Suppressor macrophage treated with lipopolysaccharide for 1 hour (primary cell): ENCODE data around the gene CREB3.

Experiments used
- DNase-seq, 3 donors: peaks; one replicate each; pipeline ENCODE4 v3.0.0-alpha.2; 2020 to 2022

CREB3 gene

DNA sequence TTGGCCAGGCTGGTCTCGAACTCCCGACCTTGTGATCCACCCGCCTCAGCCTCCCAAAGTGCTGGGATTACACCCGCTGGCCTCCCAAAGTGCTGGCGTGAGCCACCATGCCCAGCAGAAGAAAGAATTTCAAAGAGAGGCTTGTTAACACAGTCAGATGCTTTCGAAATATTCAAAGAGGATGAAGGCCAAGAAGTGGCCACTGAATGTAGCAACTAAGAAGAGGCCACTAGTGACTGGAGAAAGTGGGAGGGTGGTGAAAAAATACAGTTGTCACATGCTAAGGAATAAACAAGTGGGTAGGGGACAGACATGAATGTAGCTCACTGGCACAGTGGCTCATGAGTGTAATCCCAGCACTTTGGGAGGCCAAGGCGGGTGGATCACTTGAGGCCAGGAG, 29.8 kb upstream of the CREB3 start:
- DNase-seq, result no peak

DNA sequence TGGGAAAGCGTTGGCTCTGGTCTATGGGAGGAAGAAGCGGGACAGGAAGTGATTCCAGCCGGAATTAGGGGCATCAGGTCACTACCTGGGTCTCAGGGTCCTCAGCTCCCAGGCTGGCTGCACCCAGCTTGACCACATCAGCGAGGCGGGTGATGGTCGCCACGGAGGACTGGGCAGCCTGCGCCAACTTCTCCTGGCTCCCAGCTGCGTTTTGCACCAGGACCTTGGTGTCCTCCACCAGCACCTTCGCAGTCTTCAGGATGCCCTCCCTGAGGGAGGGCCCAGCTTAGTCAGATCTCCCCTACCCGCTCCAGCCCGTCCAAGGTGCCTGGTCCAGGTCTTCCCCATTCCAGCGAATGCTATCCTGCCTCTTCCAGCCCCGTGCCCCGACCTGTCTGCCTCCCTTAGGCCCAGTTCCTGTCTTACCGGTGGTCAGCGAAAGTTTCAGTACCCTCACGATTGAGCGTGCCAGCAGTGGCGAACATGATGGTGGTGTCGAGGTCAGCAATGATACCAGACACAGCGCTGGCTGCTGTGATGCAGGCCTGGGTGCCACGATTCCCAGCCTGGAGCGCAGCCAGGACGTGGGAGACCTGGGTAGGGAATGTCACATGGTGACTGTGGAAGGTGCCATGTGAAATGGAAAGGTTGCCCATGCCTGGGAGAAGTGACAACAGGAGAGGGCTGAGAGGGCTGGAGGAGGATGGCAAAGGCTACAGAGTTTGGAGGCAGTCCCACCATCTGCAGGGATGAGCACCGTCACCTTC, 28.4 kb upstream of the CREB3 start:
- no peak for DNase-seq

DNA sequence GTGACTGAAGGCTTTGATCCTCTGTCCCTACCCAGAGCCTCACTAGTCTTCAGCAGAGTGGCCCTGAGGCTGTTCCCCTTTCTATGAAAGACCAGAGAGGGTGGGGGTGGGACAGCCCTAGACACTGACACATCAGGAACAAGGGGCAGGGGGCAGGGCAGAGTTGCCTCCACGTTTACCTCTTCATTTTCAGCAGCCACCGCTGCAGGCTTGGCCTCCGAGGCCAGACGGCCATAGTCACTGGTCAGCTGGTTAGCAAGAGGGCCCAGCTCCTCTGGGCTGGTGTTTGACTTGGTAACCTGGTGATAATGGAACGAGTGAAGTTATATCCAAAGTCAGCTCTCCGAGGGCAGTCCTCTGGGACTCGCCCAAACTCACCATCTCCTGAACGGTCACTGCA, 27.1 kb upstream of the CREB3 start:
- DNase-seq, result no peak

DNA sequence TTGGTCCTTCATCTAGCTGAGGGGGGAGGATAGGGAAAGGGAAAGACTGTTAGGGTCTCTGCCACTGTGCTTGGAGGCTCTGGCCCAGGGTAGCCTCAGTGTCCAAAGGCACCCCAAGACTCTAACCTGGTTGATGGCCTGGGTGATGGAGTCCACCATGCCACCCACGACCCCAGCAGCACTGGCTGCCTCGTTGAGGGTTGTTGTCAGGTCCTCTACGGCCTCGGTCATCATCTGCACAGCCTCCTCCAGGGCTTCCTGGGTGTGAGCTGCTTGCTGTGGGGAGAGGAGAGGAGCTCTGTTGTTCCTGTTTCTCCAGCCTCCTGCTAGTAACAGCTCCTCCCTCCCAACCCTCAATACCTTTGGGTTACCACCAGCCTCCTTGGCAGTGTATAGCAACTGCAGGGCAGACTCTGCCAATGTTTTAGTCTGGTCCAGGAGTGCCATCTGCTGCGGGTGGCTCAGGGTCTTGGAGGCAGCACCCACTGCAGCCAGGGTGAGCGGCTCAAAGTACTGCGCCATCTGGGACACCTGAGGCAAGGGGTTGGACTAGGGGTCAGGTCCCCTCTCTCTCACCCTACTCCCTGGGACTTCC, 26.5 kb upstream of the CREB3 start:
- no peak for DNase-seq

DNA sequence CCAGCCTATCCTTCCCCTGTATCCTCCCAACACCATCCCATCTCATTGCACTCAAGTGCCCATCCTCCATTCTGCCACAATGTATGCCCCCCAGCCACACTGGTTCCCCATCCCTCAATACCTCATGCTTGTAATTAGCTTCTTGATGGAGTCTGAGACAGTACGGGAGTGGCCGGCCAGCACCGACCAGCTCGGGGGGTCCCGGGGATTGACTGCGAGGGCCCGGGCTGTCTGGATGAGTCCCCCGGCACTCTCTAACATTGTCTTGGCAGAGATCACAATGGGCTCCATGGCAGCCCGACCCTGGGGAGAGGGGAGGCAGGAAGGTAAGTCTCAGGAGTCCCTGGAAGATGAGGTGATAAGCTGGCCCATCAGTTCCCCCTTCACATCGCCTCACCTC, 25.5 kb upstream of the CREB3 start:
- DNase-seq, result no peak

DNA sequence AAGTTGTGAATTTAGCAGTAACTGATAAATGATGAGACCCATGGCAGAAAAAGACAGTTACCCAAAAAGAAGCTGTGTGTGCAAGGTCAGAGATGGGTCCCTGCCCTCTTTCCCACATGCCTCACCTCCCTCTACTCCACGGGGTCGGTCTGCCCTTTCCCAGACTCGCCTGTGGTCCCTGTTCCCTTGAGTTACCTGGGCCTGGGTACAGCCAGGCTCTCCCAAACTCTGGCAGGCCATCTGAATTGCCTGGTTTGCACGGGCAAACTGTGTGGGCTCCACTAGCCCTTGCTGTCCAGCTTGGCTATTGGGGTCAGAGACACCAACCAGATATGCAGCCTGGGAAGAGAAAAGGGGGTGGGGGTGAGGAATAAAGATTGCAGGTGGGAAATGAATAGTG, 24.3 kb upstream of the CREB3 start:
- DNase-seq, result no peak

DNA sequence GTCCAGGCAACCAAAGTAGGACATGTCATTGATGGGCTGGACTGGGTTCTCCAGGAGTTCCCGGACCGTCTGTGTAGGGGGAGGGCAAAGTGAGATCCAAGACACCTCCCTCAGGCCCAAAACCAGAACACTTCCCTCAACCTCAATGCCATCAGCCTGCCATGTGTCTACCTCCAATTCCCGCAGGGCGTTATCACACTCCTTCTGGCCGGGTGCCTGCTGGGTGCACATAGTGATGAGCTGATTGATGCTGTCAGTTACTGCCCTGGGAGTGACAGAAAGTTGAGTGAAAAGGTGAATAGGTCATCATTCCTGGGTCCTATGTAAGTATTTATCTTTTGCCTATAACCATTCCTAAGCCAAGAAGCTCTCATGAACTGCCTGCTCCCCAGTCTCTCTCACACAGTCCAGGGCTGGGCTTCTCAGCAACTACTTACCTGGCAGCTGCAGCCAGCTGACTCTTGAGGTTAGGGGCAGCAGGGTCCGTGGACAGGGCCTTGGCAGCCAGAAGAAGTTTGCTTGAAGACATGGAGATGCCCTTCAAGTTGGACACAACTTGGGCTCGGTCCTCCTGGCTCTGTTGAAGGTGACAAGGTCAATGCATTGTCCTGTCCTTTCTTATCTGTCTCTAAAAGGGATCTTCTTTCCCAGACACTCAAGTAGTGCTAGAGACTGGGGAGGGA, 21.5 kb upstream of the CREB3 start:
- no peak for DNase-seq

DNA sequence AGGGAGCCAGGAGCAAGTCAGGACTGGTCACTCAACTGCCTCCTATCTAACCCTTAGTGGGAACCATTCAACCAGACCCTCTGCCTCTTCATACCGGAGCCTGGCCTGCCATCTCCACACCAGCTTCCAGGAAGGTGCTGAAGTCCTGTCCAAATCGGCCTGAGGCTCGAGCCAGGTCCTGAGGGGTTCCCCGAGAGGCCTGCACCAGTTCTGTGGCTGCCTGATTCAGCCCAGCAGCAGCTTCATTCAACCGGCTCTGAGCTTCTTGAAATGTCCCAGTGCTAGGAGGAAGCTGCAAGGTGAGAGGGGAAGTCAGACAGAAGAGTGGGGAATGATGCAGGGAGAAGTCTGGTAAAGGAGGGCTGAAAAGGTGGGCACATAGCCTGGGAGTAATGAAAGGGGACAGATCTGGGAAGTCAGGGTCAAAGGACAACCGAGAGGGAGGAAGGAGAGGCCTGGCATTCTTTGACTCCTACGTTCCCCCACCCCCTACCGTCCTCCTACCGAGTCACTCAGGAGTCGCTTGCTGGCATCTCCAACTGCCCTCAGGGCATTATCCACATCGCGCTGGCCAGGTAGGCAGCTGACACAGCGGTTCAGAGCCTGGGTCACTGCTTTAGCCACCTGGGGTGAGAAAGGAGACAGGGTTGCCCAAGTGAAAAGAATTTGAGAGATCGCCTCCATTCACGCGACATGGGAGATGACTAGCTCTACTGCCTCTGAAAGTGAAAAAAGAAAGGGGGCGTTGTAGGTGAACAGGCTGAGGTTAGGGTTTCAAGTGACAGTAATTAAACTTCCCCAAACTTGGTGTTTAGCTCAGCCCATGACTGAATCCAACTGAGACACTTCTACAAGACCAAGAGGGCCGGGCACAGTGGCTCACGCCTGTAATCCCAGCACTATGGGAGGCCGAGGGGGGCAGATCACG, 20.7 kb upstream of the CREB3 start:
- no peak for DNase-seq

DNA sequence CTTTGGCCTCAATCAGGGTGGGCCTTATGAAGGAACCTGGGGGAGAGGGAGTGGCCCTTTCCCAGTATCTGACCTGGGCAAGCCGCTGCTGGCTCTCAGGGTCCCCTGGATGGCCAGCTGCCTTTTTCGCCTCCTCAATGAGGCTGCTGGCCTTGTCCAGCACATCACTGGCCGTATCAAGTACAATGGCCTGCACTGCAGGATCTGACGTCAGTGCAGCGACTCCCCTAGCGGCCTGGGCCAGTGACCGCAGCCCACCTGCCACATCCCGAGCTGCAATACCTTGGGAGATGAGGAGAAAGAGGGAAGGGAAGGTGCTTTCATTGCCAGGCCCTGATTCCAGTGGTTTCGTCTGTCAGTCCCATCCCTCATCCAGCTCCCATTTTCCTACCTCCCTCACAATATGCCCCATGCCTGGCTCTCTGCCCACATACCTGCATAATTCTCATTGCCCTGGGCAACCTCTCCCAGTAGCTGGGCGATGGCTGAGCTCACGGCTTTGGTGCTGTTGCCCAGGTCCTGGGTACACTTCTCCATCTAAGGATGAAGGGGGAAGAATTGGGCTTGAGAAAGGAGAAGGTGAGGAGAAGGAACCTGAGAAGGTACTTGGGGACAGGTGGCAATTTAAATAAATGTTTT, 19.6 kb upstream of the CREB3 start:
- no peak for DNase-seq

DNA sequence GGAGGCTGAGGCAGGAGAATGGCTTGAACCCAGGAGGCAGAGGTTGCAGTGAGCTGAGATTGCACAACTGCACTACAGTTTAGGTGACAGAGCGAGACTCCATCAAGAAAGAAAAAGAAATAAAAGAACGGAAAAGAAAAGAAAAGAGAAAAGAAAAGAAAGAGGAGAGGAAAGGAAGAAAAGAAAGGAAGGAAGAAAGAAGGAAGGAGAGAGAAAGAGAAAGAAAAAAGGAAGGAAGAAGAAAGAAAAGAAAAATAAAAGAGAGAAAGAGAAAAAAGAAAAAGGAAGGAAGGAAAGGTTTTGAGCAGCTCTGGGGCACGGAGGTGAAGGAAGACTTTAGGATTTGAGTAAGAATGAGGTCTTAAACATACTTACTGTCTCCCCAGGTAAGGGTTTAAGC, 18.9 kb upstream of the CREB3 start:
- no peak for DNase-seq

DNA sequence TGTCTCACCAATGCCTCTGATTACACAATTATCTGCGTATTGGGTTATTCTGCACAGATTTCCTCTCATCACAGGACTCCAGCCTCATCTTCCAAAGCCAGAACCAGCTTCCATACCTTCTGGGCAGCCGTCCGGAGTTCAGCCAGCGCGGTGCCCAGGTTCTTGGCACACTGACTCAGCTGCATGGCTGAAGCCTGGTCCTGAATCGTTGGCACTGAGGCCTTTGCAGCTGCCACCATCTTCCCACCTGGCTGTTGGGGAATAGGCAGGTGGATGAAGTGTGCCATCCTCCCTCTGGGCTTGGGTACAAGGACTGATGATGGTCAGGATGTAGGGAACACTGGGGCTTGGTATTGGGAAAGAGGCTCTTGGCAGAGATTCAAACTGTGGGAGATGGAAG, 18.3 kb upstream of the CREB3 start:
- DNase-seq, result no peak

DNA sequence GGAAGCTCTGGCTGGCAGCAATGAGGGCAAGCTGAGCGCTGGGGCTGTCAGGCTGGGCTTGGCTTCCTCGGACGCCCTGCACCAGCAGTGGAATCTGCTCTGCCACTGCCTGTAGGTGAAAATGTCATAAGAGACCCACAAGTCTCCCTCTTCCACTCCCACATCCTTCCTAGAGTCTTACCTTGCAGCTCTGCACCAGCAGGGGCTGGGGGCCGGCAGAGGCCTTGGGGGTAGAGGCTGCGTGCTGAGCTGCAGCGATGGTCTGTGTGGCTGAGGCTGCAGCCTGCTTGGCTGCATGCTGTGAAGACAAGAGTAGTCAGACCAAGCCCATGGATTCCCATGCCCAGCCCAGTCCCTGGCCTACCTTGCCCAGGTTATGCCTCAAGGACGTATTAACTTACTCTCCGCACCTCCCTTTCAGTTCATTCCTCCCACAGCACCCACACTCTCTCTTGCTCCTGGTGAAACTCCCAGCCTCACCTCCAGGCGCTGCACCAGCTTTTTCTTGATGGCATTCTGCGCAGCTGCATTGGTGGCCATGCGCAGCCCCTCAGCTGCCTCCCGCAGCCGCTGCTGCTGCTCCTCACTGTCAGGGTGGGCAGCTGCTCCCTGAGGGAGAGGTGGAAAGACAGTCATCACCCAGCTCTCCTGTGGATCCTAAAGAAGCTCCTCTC, 17.8 kb upstream of the CREB3 start:
- no peak for DNase-seq

DNA sequence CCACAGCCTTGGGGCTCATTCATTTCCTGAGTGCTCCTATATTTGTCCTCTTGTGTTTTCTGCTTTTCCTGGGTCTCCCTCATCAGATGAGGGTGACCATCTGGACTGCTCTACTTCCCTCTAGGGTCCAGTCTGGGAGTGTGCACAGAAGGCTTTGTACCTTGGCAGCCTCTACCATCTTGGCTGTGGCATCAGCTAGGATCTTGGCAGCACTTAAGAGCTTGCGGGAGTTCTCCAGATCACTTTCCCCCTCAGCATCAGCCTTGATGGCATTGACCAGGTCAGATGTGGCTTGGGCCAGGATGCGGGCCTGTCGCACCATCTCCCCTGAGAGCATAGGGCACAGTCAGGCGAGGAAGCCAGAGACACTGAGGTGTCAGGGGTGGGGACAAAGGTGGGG, 16.2 kb upstream of the CREB3 start:
- DNase-seq, result no peak

DNA sequence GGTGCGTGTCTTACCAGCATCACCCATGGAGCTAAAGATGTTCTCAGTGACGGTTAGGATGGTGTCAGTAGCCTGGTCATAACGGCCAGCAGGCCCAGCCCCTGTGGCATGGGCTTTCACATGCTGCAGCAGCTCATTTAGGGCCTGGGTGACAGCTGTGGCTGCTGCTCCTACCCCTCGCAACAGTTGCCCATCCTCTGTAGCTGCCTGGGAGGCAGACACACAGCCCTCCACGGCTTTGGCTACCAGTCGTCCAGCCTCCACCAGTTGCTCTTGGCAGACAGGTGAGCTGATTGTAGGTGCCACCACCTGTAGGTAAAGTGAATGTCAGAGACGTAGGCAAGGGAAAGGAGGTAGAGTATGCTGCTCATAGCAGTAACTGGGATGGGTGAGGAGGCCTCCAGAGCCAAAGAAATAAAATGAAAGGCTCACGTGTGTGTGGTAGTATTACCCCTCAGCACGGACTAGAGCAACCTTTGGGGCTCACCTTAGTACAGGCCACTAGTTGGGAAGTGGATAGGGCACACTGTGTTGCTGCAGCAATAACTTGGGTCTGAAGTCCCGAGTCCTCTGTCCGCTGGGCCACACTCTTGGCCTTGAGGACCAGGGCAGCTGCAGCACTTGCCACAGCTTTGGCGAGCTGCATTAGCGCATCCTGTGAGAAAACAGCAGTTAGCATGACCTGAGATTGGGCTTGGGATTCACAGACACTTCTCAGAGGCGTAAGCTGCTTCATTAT, 15.2 kb upstream of the CREB3 start:
- DNase-seq, result no peak

DNA sequence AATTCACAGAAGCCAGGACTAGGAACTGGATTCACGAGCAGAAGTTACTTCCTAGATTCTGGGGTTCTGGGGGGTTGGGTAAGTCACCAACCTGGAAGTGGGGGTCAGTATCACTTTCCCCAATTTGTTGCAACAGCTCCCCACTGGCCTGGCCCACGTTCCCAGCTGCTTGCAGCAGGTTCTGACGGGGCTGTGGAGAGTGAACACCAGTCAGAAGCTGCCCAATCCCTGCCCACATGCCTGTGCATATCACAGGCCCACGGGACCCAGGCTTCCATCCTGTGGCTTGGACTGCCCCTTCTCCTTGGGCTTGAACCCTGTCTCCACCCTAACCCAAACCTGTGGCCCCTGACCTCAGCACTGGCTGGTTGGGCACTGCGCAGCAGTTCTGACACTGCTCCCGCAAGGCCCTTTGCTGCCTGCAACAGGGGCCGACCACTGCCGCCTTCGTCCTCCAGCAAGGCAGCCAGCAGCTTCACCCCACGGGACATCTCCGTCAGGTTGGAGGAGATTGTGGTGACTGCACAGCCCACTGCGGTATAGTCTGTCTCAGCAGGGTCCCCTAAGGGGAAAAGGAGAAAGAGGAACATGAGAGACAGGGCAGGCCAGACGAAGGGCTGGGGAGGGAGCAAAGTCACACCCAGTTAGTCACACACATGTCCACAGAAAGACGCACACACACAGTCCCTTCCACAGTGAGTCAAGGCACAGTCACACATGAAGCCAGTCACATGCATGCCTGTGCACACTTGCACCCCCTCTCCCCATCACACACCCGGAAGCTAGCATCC, 13.6 kb upstream of the CREB3 start:
- DNase-seq, result peak; percentile 63 to 67 (median 66)

DNA sequence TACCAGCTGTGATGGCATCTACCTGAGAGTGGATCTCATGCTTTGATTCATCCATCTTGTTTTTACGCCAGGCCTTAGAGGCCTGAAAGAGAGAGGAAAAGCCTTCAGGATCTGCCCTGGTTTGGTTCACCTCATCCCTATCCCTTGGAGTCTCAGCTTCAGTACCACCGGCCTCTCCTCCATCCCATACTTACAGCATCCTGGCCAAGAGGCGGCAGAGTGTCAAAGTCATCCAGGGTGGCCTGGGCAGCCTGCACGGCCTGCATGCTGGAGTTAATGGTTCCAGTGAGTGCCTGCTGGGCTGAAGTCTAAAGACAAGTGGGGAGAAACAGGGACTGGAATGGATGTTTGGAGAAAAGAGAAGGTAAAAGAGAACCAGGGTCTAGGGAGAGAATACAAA, 12.9 kb upstream of the CREB3 start:
- DNase-seq, result no peak

DNA sequence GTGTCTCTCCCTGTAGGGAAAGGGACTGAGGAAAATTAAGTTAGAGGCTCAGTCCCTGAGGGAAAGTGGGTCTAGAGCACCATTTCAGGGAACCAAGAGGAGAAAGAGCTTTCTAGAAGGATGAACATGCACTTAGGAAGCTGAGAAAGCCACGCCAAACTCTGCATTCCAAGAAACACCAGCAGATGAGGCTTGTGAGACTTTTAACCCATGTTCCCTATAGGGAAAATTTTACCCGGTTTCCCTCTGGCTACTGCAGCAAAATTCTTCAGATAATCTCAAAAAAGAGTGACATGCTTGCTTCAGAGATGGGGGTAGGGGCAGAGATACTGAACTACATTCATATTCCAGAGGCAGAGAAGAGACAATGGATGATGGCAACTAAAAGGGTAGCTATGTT, 9.0 kb upstream of the CREB3 start:
- no peak for DNase-seq

DNA sequence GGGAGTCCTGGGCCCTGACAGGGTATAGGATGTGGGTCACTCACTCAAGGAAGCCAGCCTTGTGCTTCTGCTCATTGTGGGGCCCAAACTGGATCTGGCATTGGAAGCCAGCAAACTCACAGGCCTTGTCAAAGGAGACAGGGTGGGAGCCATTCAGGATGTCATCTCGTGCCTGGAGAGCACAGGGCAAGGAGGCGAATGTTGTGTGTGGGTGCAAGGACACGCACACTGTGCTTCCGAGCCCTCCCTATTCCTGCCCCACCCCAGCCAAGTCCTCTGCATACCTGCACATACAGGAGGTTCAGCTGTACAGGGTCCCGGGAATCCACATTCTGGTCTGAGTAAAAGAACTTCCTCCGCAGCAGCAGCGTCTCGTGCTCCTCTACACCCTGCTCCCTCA, 8.6 kb upstream of the CREB3 start:
- DNase-seq, result no peak

DNA sequence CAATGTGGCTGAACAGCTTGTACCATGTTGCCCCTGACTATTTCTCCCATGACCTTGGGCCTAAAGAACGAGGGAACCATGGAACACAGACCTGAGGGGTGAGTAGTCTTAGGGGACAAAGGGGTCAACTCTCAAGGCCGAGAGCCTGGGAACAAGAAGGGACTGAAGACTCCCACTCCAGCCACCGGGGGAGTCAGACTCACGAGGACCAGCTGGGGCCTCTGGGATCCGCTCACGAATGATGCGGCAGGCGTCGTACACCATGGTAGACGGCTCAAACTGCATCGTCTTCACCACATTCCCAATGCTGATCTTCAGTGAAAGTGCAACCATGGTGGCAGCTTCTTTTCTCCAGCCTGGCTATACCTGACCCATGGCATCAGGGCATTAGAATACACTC, 7.1 kb upstream of the CREB3 start:
- no peak for DNase-seq

DNA sequence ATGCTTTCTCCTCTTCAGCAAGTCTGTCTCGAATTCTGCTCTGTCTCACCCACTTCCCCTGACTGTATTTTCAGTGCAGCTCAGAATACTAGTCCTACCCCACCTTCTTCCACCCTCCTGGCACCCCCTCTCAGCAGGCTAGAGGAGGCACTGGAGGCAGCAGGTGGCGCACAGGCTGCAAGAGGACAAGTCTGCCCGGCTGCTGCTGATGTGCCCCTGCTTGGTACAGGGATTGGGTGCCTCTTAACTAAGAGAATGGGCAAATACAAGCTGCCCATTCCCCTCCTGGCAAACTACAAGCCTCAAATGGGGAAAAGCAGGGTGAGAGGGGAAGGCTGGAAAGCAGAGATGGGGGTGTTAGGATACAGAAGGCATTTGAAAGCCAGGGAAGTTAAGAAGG, 5.5 kb upstream of the CREB3 start:
- peak in 1 of 3 donors; percentile 33 for DNase-seq

DNA sequence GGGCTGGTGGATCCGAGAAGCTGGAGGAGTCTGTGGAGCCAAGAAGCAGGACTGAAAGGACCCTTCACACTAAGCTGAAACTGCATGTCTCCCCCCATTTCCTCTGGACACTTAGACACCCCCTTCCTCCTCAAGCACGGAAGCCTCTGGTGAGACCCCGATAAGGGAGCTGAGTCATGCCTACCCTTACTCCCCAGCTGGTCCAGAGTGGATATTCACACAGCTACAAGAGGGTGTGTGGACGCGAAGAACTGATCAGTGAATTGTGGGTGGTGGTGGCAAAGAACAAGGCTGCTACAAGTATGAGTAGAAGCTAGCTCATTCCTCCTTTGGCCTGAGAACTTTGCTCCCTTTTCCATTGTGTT, 4.8 kb upstream of the CREB3 start:
- DNase-seq, result no peak
